Activated naive CD8-positive, alpha-beta T cell treated with anti-CD3 and anti-CD28 coated beads, Interleukin-2, amount 10 ng/mL, durations not matched to agents 7 days and 5 days (primary cell): Measurements from ENCODE around the gene EML6. TPM values are rescaled to one million over a fixed set of nuclear protein-coding genes. Genes with fewer than 3 reads are reported as not detected.

Experiments used
- ATAC-seq: fragments of 150-1000 bp; cut with Tn5 transposase; one replicate; pipeline ENCODE4 v1.10.0; 2021; ENCODE audit warnings: low read depth, moderate library complexity
- POLR2A ChIA-PET: fragments of 350-600 bp; sonication (Branson Sonifier 250); formaldehyde crosslinking; loops from one replicate; lab custom pipeline; 2021; ENCODE audit warnings: antibody characterized with exemption; lab: Charles Lee
- DNase-seq: peaks from one replicate; pipeline ENCODE4 v3.0.0; 2021
- H3K27ac Mint-ChIP-seq: one replicate; pipeline ENCODE4 v1.8.0; 2022; ENCODE audit warnings: mild to moderate bottlenecking, mixed read lengths
- H3K27me3 Mint-ChIP-seq: one replicate; pipeline ENCODE4 v1.8.0; 2022; ENCODE audit warnings: mild to moderate bottlenecking, moderate library complexity, mixed read lengths
- H3K36me3 Mint-ChIP-seq: one replicate; pipeline ENCODE4 v1.8.0; 2021; ENCODE audit warnings: mild to moderate bottlenecking, mixed read lengths
- H3K4me1 Mint-ChIP-seq: one replicate; pipeline ENCODE4 v1.8.0; 2021; ENCODE audit warnings: mixed read lengths
- H3K4me3 Mint-ChIP-seq: one replicate; pipeline ENCODE4 v1.8.0; 2022; ENCODE audit warnings: mild to moderate bottlenecking, moderate library complexity, mixed read lengths
- H3K9me3 Mint-ChIP-seq: one replicate; pipeline ENCODE4 v1.8.0; 2021; ENCODE audit warnings: mixed read lengths
- total RNA-seq, 2 experiments: library from RNA; stranded (reverse); gene quantifications; one replicate each; pipeline ENCODE4 v1.2.3, GENCODE V29; 2021

Gene EML6
- total RNA-seq, 2 experiments from 2014 or later = 2.1 to 2.4 TPM

DNA sequence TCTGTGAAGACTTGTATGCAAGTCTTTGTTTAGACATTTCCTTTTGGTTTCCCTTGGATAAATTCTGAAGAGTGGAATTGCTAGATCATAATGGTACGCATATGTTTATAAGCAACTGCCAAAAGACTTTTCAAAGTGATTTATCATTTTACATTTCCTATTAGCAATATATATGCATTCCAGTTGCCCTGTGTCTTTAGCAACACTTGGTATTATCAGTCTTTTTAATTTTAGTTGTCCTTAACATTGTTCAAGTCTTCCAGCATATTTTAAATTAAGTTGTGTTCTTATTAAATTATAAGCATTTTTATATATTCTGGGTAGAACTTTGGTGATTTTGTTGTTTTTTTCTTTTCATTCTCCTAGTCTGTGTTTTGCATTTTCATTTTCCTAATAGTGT lies 81.8 kb downstream of the EML6 start:
- POLR2A ChIA-PET = no interaction called here
- H3K4me1 Mint-ChIP-seq = peaks cover 7% of the 10 kb centered on the region
- no peak for ATAC-seq

GRCh38 chr2:54806975-54807374 lies 83.5 kb downstream of the EML6 start:
- no peak overlapping the region for H3K4me3 Mint-ChIP-seq
- ATAC-seq (no peak), DNase-seq (no peak)
- H3K27ac Mint-ChIP-seq = no peak overlapping the region
- H3K4me1 Mint-ChIP-seq = peaks cover 7% of the 10 kb centered on the region
- H3K9me3 Mint-ChIP-seq = peaks cover 1% of the 10 kb centered on the region
- POLR2A ChIA-PET = no interaction called here
- H3K27me3 Mint-ChIP-seq = peaks cover 8% of the 10 kb centered on the region
- H3K36me3 Mint-ChIP-seq = no peaks in the 10 kb centered on the region

More for the DNA sequence above, 81.8 kb downstream of the EML6 start:
- peaks cover 2% of the 10 kb centered on the region for H3K27me3 Mint-ChIP-seq
- H3K36me3 Mint-ChIP-seq = no peaks in the 10 kb centered on the region
- no peak overlapping the region for H3K27ac Mint-ChIP-seq
- DNase-seq = no peak
- no peak overlapping the region for H3K4me3 Mint-ChIP-seq
- H3K9me3 Mint-ChIP-seq = peaks cover 1% of the 10 kb centered on the region

- Mint-ChIP-seq H3K36me3 (no peaks in the 10 kb centered on the region), H3K4me3 (no peak overlapping the region), H3K4me1 (peaks cover 5% of the 10 kb centered on the region), H3K27ac (no peak overlapping the region), H3K9me3 (peaks cover 1% of the 10 kb centered on the region), H3K27me3 (peaks cover 8% of the 10 kb centered on the region)
- no peak for ATAC-seq
- no peak for DNase-seq
- POLR2A ChIA-PET = no interaction called here
Measured at GRCh38 chr2:54808661-54809060, 85.2 kb downstream of the EML6 start.

DNA sequence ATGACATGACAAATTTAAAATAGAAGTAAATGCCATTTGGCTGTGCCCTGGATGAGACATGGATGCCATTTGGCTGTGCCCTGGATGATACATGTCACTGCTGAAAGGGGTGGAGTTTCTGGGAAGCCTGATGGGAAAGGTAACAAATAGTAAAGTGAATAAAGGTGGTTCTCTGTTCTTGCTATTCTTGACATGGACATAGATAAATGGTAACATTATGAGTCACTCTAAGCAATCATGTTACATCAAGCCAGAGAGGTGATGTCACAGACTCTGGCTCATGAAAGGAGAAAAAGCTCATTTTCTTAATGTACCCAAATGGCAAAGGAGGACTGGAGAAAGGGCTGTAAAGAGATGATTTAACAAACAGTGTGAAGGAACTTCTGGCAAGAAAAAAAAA lies 86.4 kb downstream of the EML6 start:
- H3K27me3 Mint-ChIP-seq = peaks cover 11% of the 10 kb centered on the region
- no peak for ATAC-seq
- H3K36me3 Mint-ChIP-seq = no peaks in the 10 kb centered on the region
- H3K4me1 Mint-ChIP-seq = no peaks in the 10 kb centered on the region
- H3K9me3 Mint-ChIP-seq = peaks cover 1% of the 10 kb centered on the region
- H3K27ac Mint-ChIP-seq = no peak overlapping the region
- POLR2A ChIA-PET = no interaction called here
- no peak for DNase-seq
- no peak overlapping the region for H3K4me3 Mint-ChIP-seq

DNA sequence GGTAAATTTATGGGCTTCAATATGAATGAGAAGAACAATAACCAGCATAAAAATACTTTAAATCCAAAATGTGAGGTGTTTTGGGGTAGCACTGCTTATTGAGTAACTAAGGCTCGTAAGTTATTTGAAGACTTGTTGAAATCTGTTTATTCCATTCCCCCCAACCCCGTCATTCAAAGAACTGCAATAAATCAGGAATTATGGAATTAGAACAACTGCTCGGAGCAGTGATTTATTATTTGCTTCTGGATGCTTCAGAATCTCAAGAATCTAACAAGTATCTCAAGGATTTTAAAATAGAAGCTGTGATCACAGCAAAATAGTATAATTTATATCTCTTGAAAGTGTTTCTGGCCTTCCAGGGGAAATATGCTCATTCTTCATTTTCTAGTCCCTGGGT lies 86.8 kb downstream of the EML6 start:
- ATAC-seq (no peak), DNase-seq (no peak)
- H3K4me1 Mint-ChIP-seq = no peaks in the 10 kb centered on the region
- H3K9me3 Mint-ChIP-seq = peaks cover 1% of the 10 kb centered on the region
- no peak overlapping the region for H3K27ac Mint-ChIP-seq
- POLR2A ChIA-PET = no interaction called here
- no peaks in the 10 kb centered on the region for H3K36me3 Mint-ChIP-seq
- H3K4me3 Mint-ChIP-seq = no peak overlapping the region
- peaks cover 11% of the 10 kb centered on the region for H3K27me3 Mint-ChIP-seq

GRCh38 chr2:54813584-54813983 lies 90.1 kb downstream of the EML6 start:
- POLR2A ChIA-PET = no interaction called here
- H3K36me3 Mint-ChIP-seq = no peaks in the 10 kb centered on the region

DNA sequence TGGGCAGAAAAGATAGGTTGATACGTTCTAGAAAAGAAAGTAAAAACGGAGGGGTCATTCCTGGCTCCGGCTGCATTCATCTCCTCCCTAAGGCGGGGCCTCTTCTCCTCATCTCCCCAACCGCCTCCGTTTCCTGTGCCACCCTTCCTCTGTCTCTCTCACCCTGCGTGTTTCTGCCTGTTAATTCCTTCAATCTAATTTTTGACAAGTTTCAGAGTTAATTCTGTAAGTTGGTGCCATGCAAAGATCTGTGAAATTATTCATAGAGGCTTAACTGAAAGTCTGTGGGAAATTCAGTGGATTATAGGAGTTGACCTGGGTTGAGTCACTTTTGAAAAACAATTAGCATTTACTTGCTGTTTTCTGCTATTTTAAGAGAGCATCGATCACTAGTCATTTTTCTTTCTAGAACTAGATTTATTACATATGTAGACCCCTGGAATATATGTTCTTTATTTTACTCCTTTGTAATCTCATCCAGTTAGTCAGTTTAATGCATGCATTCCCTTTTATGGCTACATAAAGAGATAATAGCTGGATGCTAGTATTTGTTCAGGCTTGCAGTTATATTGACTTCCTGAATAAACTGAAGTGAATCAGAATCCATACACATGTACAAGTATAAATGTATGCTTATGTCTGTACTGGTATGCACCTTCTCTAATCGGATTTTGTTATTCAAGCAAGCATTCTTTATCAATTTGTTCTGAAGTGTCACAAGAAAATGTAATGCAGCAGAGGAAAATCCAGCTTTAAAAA lies 91.1 kb downstream of the EML6 start:
- no peak overlapping the region for H3K27ac Mint-ChIP-seq
- POLR2A ChIA-PET = no interaction called here
- H3K27me3 Mint-ChIP-seq = peaks cover 12% of the 10 kb centered on the region
- ATAC-seq (no peak), DNase-seq (no peak)
- no peaks in the 10 kb centered on the region for H3K36me3 Mint-ChIP-seq
- H3K4me3 Mint-ChIP-seq = no peak overlapping the region
- H3K9me3 Mint-ChIP-seq = no peaks in the 10 kb centered on the region
- no peaks in the 10 kb centered on the region for H3K4me1 Mint-ChIP-seq

More at GRCh38 chr2:54813584-54813983, 90.1 kb downstream of the EML6 start:
- ATAC-seq = no peak
- Mint-ChIP-seq H3K4me1 (no peaks in the 10 kb centered on the region), H3K27me3 (peaks cover 14% of the 10 kb centered on the region), H3K27ac (no peak overlapping the region), H3K4me3 (no peak overlapping the region), H3K9me3 (no peaks in the 10 kb centered on the region)
- no peak for DNase-seq

GRCh38 chr2:54815148-54815539 lies 91.7 kb downstream of the EML6 start:
- Mint-ChIP-seq H3K27me3 (peaks cover 14% of the 10 kb centered on the region), H3K27ac (no peak overlapping the region), H3K4me3 (no peak overlapping the region), H3K9me3 (no peaks in the 10 kb centered on the region), H3K36me3 (no peaks in the 10 kb centered on the region), H3K4me1 (no peaks in the 10 kb centered on the region)
- POLR2A ChIA-PET = no interaction called here
- ATAC-seq = no peak
- no peak for DNase-seq

GRCh38 chr2:54818226-54818625 lies 94.8 kb downstream of the EML6 start:
- no peaks in the 10 kb centered on the region for H3K36me3 Mint-ChIP-seq
- POLR2A ChIA-PET = no interaction called here
- no peaks in the 10 kb centered on the region for H3K4me1 Mint-ChIP-seq
- H3K4me3 Mint-ChIP-seq = no peak overlapping the region
- no peaks in the 10 kb centered on the region for H3K9me3 Mint-ChIP-seq
- DNase-seq (no peak), ATAC-seq (no peak)
- peaks cover 34% of the 10 kb centered on the region for H3K27me3 Mint-ChIP-seq
- no peak overlapping the region for H3K27ac Mint-ChIP-seq

- Mint-ChIP-seq H3K27me3 (peaks cover 41% of the 10 kb centered on the region), H3K4me3 (no peak overlapping the region), H3K27ac (no peak overlapping the region), H3K9me3 (no peaks in the 10 kb centered on the region), H3K4me1 (no peaks in the 10 kb centered on the region), H3K36me3 (no peaks in the 10 kb centered on the region)
- no peak for DNase-seq
- POLR2A ChIA-PET = no interaction called here
- ATAC-seq = no peak
Measured at GRCh38 chr2:54820558-54820957, 97.1 kb downstream of the EML6 start.

DNA sequence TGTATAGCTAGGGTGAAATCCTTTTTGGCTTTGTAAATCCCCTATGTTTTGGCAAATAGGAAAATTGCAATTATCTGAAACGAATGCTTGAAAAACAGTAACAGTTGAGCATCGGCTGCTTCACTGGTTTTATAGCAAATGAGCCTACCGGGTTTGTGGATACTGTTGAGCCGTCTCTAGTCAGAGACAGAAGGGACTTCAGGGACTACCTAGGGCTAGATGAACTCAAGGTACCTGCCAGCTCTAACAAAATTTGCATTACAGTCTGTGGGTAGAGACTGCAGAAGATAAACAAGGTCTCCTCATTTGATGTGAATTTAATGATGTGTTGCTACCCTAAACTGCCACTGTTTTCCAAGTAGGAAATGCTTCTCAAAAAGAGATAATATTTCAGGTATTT lies 101.1 kb downstream of the EML6 start:
- H3K9me3 Mint-ChIP-seq = no peaks in the 10 kb centered on the region
- H3K36me3 Mint-ChIP-seq = no peaks in the 10 kb centered on the region
- H3K27me3 Mint-ChIP-seq = peaks cover 38% of the 10 kb centered on the region
- H3K4me3 Mint-ChIP-seq = no peak overlapping the region
- POLR2A ChIA-PET = no interaction called here
- DNase-seq (no peak), ATAC-seq (no peak)
- no peak overlapping the region for H3K27ac Mint-ChIP-seq
- H3K4me1 Mint-ChIP-seq = no peaks in the 10 kb centered on the region

GRCh38 chr2:54830546-54830945 lies 107.1 kb downstream of the EML6 start:
- POLR2A ChIA-PET = no interaction called here
- H3K4me3 Mint-ChIP-seq = no peak overlapping the region
- no peak for ATAC-seq
- no peak for DNase-seq
- peaks cover 2% of the 10 kb centered on the region for H3K27me3 Mint-ChIP-seq
- no peak overlapping the region for H3K27ac Mint-ChIP-seq
- H3K9me3 Mint-ChIP-seq = no peaks in the 10 kb centered on the region
- no peaks in the 10 kb centered on the region for H3K4me1 Mint-ChIP-seq
- no peaks in the 10 kb centered on the region for H3K36me3 Mint-ChIP-seq

DNA sequence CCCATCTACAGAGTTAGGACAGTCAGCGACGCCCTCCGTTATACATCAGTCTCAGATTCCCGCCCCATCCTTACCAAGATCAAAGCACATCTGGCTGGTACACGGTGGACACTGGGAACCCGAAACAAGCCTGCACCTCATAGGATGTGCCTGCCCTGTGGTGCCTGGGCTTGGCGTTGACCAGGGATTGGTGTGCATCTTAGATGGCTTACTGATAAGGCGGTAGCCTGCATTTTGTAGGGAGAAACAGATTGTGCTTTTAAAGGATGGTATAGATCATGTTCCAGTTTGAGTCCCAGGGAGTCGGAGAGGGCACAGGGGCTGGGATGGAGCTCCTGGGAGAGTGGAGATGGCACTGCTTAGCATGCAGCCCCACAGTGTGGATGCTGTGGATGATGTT lies 108.0 kb downstream of the EML6 start:
- Mint-ChIP-seq H3K4me1 (no peaks in the 10 kb centered on the region), H3K36me3 (no peaks in the 10 kb centered on the region), H3K9me3 (no peaks in the 10 kb centered on the region), H3K27me3 (peaks cover 2% of the 10 kb centered on the region), H3K4me3 (no peak overlapping the region), H3K27ac (no peak overlapping the region)
- ATAC-seq = no peak
- POLR2A ChIA-PET = no interaction called here
- no peak for DNase-seq

GRCh38 chr2:54834721-54835120 lies 111.3 kb downstream of the EML6 start:
- Mint-ChIP-seq H3K4me3 (no peak overlapping the region), H3K9me3 (no peaks in the 10 kb centered on the region), H3K27ac (no peak overlapping the region), H3K4me1 (peaks cover 4% of the 10 kb centered on the region), H3K36me3 (no peaks in the 10 kb centered on the region), H3K27me3 (peaks cover 4% of the 10 kb centered on the region)
- DNase-seq (no peak), ATAC-seq (no peak)
- POLR2A ChIA-PET = no interaction called here
